Neural cell (in vitro differentiated cells): ENCODE data around the gene CFAP61. TPM values are rescaled to one million over a fixed set of nuclear protein-coding genes. Genes with fewer than 3 reads are reported as not detected.
"Not testable (repeated sequence)": the region's sequence is repeated elsewhere in the genome, so short reads cannot be mapped to it uniquely, and the experiment has no call there.

Source experiments
- H2AFZ ChIP-seq: fragments of 200-600, 300-800 bp; sonication (generic), shearing (Covaris generic); 2 replicates; pipeline ENCODE4 v1.6.0; 2014; ENCODE audit warnings: low read depth, mild to moderate bottlenecking, antibody characterized with exemption, low read length, moderate library complexity
- H3F3A ChIP-seq: fragments of 200-600 bp; shearing (Covaris generic); 2 replicates; pipeline ENCODE4 v1.6.1; 2016; ENCODE audit warnings: mild to moderate bottlenecking, moderate library complexity, mixed read lengths, antibody characterized with exemption, low read length; ENCODE audit not compliant: insufficient read depth, poor library complexity, severe bottlenecking
- H3K27ac ChIP-seq: fragments of 200-600, 300-800 bp; sonication (generic), shearing (Covaris generic); 2 replicates; pipeline ENCODE4 v1.5.1; 2014; ENCODE audit warnings: mild to moderate bottlenecking, low read length, moderate library complexity
- H3K27me3 ChIP-seq: fragments of 300-800, 200-600 bp; sonication (generic), shearing (Covaris generic); 2 replicates; pipeline ENCODE4 v1.6.0; 2014; ENCODE audit warnings: mild to moderate bottlenecking, low read depth, low read length, moderate library complexity; ENCODE audit not compliant: insufficient read depth
- H3K36me3 ChIP-seq: fragments of 300-800, 200-600 bp; sonication (generic), shearing (Covaris generic); 2 replicates; pipeline ENCODE4 v1.5.1; 2014; ENCODE audit warnings: mild to moderate bottlenecking, antibody characterized with exemption, low read length, moderate library complexity; ENCODE audit not compliant: insufficient read depth
- H3K4me2 ChIP-seq: fragments of 300-800, 200-600 bp; sonication (generic), shearing (Covaris generic); 2 replicates; pipeline ENCODE4 v1.6.0; 2014; ENCODE audit warnings: mild to moderate bottlenecking, low read length
- H3K4me3 ChIP-seq: fragments of 300-800, 200-600 bp; sonication (generic), shearing (Covaris generic); 2 replicates; pipeline ENCODE4 v1.5.1; 2014; ENCODE audit warnings: mild to moderate bottlenecking, low read length, moderate library complexity
- H3K79me2 ChIP-seq: fragments of 200-600 bp; shearing (Covaris generic); replicated peaks from 2 replicates; pipeline ENCODE4 v1.6.0; 2014; ENCODE audit warnings: mild to moderate bottlenecking, low read length, moderate library complexity; ENCODE audit not compliant: insufficient read depth
- H3K9ac ChIP-seq: fragments of 300-800, 200-600 bp; sonication (generic), shearing (Covaris generic); 2 replicates; pipeline ENCODE4 v1.6.1; 2016; ENCODE audit warnings: mild to moderate bottlenecking, low read length, mixed read lengths
- H3K9me2 ChIP-seq: fragments of 200-600 bp; shearing (Covaris generic); 2 replicates; pipeline ENCODE4 v1.6.1; 2016; ENCODE audit warnings: mild to moderate bottlenecking, low read length, mixed read lengths; ENCODE audit not compliant: insufficient read depth
- H3K9me3 ChIP-seq: fragments of 200-600, 300-800 bp; sonication (generic), shearing (Covaris generic); 2 replicates; pipeline ENCODE4 v1.6.1; 2016; ENCODE audit warnings: mild to moderate bottlenecking, mixed run types, low read length, moderate library complexity, mixed read lengths
- H4K20me1 ChIP-seq: fragments of 200-600 bp; shearing (Covaris generic); 2 replicates; pipeline ENCODE4 v1.6.1; 2016; ENCODE audit warnings: mild to moderate bottlenecking, mixed run types; ENCODE audit not compliant: insufficient read depth
- CTCF ChIP-seq: fragments of 450-650 bp; IDR thresholded peaks from 2 replicates; pipeline ENCODE4 v1.5.1; 2014; ENCODE audit warnings: antibody characterized with exemption, mild to moderate bottlenecking, moderate library complexity; ENCODE audit not compliant: poor library complexity, severe bottlenecking
- EP300 ChIP-seq: fragments of 450-650 bp; conservative IDR thresholded peaks from 2 replicates; pipeline ENCODE4 v1.6.1; 2014; ENCODE audit warnings: antibody characterized with exemption, mild to moderate bottlenecking, moderate library complexity; ENCODE audit not compliant: poor library complexity, severe bottlenecking
- EZH2 ChIP-seq: fragments of 200-600, 300-800 bp; shearing (Covaris generic), sonication (generic); IDR thresholded peaks from 2 replicates; pipeline ENCODE4 v1.6.1; 2014; ENCODE audit warnings: antibody characterized with exemption, low read length, borderline replicate concordance, mild to moderate bottlenecking; ENCODE audit not compliant: insufficient read depth, poor library complexity, severe bottlenecking
- MXI1 ChIP-seq: fragments of 450-650 bp; conservative IDR thresholded peaks from 2 replicates; pipeline ENCODE4 v1.6.1; 2014; ENCODE audit warnings: antibody characterized with exemption, mild to moderate bottlenecking; ENCODE audit not compliant: poor library complexity, severe bottlenecking
- POLR2AphosphoS5 ChIP-seq: IDR thresholded peaks from 2 replicates; pipeline ENCODE4 v1.6.1; 2012
- RAD21 ChIP-seq: fragments of 450-650 bp; conservative IDR thresholded peaks from 2 replicates; pipeline ENCODE4 v1.6.1; 2014; ENCODE audit warnings: antibody characterized with exemption, mild to moderate bottlenecking, moderate library complexity
- REST ChIP-seq: IDR thresholded peaks from 2 replicates; pipeline ENCODE4 v1.6.1; 2012; ENCODE audit warnings: borderline replicate concordance
- polyA plus RNA-seq: library from polyadenylated mRNA; depleted of rRNA; stranded (reverse); fragments of >200 nt; gene quantifications from 2 replicates; pipeline ENCODE4 v1.2.3, GENCODE V29; 2014

CFAP61 gene
- polyA plus RNA-seq, 1 donor from 2014 or later = 0.42 TPM

GRCh38 chr20:20235681-20236080 is 183.3 kb downstream of the CFAP61 start:
- no peaks in the 10 kb centered on the region for H3K79me2 ChIP-seq
- no peaks in the 10 kb centered on the region for H3K9me3 ChIP-seq
- no peaks in the 10 kb centered on the region for H3K9me2 ChIP-seq
- no peaks in the 10 kb centered on the region for H4K20me1 ChIP-seq
- H3K4me2 ChIP-seq = no peak overlapping the region
- H3F3A ChIP-seq = no peaks in the 10 kb centered on the region
- no peak for TF ChIP-seq POLR2AphosphoS5
- H3K27me3 ChIP-seq = no peaks in the 10 kb centered on the region
- no peak overlapping the region for H2AFZ ChIP-seq
- no peak overlapping the region for H3K9ac ChIP-seq
- H3K27ac ChIP-seq = no peak overlapping the region
- no peaks in the 10 kb centered on the region for H3K36me3 ChIP-seq
- H3K4me3 ChIP-seq = no peak overlapping the region

GRCh38 chr20:20237093-20237959 is 185.0 kb downstream of the CFAP61 start:
- no peak overlapping the region for H2AFZ ChIP-seq
- H3K4me2 ChIP-seq = no peak overlapping the region
- no peaks in the 10 kb centered on the region for H3K9me3 ChIP-seq
- no peaks in the 10 kb centered on the region for H3K36me3 ChIP-seq
- H3K4me3 ChIP-seq = no peak overlapping the region
- H3K79me2 ChIP-seq = no peaks in the 10 kb centered on the region
- H3K9me2 ChIP-seq = no peaks in the 10 kb centered on the region
- TF ChIP-seq REST (no peak), CTCF (peak; percentile 31), RAD21 (peak; percentile 22), MXI1 (no peak), EZH2 (no peak)
- H3F3A ChIP-seq = no peaks in the 10 kb centered on the region
- H3K27me3 ChIP-seq = no peaks in the 10 kb centered on the region
- H4K20me1 ChIP-seq = no peaks in the 10 kb centered on the region
- H3K27ac ChIP-seq = no peak overlapping the region
- no peak overlapping the region for H3K9ac ChIP-seq

- no peak overlapping the region for H2AFZ ChIP-seq
- no peak overlapping the region for H3K27ac ChIP-seq
- no peak overlapping the region for H3K9ac ChIP-seq
- no peaks in the 10 kb centered on the region for H3K36me3 ChIP-seq
- no peaks in the 10 kb centered on the region for H3F3A ChIP-seq
- no peaks in the 10 kb centered on the region for H3K9me2 ChIP-seq
- H3K4me3 ChIP-seq = no peak overlapping the region
- no peak for TF ChIP-seq EP300
- no peaks in the 10 kb centered on the region for H3K79me2 ChIP-seq
- no peaks in the 10 kb centered on the region for H3K9me3 ChIP-seq
- H3K27me3 ChIP-seq = no peaks in the 10 kb centered on the region
- H4K20me1 ChIP-seq = no peaks in the 10 kb centered on the region
- no peak overlapping the region for H3K4me2 ChIP-seq
Observed at GRCh38 chr20:20241976-20242375, 189.6 kb downstream of the CFAP61 start.

GRCh38 chr20:20244384-20244783 is 192.1 kb downstream of the CFAP61 start:
- not testable (repeated sequence) for H3K9me2 ChIP-seq, H3K36me3 ChIP-seq, H3K27me3 ChIP-seq

More at GRCh38 chr20:20244384-20244783, 192.1 kb downstream of the CFAP61 start:
- not testable (repeated sequence) for H3K4me2 ChIP-seq, H3K4me3 ChIP-seq, H3K9ac ChIP-seq, H4K20me1 ChIP-seq, H3K9me3 ChIP-seq, H3K79me2 ChIP-seq, H3K27ac ChIP-seq, H3F3A ChIP-seq, H2AFZ ChIP-seq
